ENCODE measurements around the gene FGR.
A peak's percentile ranks its signal among the peaks of the same experiment; 100 is the strongest.
"Not testable (repeated sequence)": the region's sequence is repeated elsewhere in the genome, so short reads cannot be mapped to it uniquely, and the experiment has no call there.

Gene FGR

GRCh38 chr1:27634177-27634984 lies 604 bp downstream of the FGR start:
- no peak for DNase-seq

- no peak for DNase-seq
Measured at GRCh38 chr1:27633640-27634176, 1.3 kb downstream of the FGR start.

GRCh38 chr1:27633298-27633610 lies 1.7 kb downstream of the FGR start:
- DNase-seq = no peak

- DNase-seq = no peak
Measured at GRCh38 chr1:27632387-27633297, 2.3 kb downstream of the FGR start.

GRCh38 chr1:27630859-27631491 lies 4.0 kb downstream of the FGR start:
- DNase-seq = no peak

GRCh38 chr1:27628712-27629111 lies 6.3 kb downstream of the FGR start:
- DNase-seq = no peak

- not testable (repeated sequence) for DNase-seq
Measured at GRCh38 chr1:27627733-27628132, 7.3 kb downstream of the FGR start.

- no peak for DNase-seq
Measured at GRCh38 chr1:27627061-27627460, 7.9 kb downstream of the FGR start.

- no peak for DNase-seq
Measured at GRCh38 chr1:27626031-27626935, 8.7 kb downstream of the FGR start.

- DNase-seq = no peak
Measured at GRCh38 chr1:27624467-27625178, 10.4 kb downstream of the FGR start.

GRCh38 chr1:27623327-27624212 lies 11.4 kb downstream of the FGR start:
- DNase-seq = no peak

GRCh38 chr1:27622828-27623227 lies 12.2 kb downstream of the FGR start:
- DNase-seq = no peak

GRCh38 chr1:27621051-27621920 lies 13.7 kb downstream of the FGR start:
- peak; percentile 32 for DNase-seq

GRCh38 chr1:27619782-27620438 lies 15.1 kb downstream of the FGR start:
- DNase-seq = not testable (repeated sequence)

GRCh38 chr1:27618341-27619082 lies 16.5 kb downstream of the FGR start:
- DNase-seq = no peak

GRCh38 chr1:27617420-27617819 lies 17.6 kb downstream of the FGR start:
- DNase-seq = no peak

- no peak for DNase-seq
Measured at GRCh38 chr1:27616441-27616840, 18.5 kb downstream of the FGR start.

All from fibroblast of upper back skin (primary cell).